Measurements from ENCODE around the gene ELN. TPM values are rescaled to one million over a fixed set of nuclear protein-coding genes. Genes with fewer than 3 reads are reported as not detected.
A peak's percentile ranks its signal among the peaks of the same experiment; 100 is the strongest.

Gene ELN
- total RNA-seq, 1 experiment from 2014 or later: 0.37 TPM

DNA sequence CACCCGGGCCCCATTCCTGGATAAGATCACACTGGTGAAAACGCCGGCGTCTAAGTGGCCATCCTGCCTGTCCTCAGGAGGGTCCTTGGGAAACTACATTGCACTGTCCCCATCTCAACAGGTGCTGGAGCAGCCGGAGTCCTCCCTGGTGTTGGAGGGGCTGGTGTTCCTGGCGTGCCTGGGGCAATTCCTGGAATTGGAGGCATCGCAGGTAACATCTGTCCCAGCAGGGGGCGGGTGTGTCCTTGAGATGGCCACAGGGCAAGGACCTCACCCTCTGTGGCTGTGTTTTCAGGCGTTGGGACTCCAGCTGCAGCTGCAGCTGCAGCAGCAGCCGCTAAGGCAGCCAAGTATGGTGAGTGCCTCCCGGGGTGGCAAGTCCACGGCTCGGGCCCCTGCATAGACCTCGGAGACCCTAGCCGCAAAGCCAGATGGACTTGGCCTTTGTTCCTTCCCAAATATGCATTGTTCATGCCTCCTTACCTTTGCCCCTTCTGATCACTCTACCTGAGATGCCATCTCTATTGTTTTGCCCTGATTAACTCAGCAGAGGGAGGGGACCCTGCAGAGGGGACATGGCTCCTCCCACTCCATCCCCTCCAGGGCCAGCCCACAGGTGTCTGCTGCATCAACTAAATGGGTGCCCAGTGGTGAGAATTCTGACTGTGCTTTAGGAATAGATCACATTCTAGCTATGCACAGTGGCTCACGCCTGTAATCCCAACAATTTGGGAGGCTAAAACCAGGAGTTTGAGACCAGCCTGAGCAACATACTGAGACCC, 23.8 kb downstream of the ELN start:
- H3K9ac ChIP-seq (ENCODE audit: extremely low read depth, insufficient read length, low read length): no peak overlapping the region
- H3K4me3 Mint-ChIP-seq: no peak overlapping the region
- TF ChIP-seq, protein P1, sequence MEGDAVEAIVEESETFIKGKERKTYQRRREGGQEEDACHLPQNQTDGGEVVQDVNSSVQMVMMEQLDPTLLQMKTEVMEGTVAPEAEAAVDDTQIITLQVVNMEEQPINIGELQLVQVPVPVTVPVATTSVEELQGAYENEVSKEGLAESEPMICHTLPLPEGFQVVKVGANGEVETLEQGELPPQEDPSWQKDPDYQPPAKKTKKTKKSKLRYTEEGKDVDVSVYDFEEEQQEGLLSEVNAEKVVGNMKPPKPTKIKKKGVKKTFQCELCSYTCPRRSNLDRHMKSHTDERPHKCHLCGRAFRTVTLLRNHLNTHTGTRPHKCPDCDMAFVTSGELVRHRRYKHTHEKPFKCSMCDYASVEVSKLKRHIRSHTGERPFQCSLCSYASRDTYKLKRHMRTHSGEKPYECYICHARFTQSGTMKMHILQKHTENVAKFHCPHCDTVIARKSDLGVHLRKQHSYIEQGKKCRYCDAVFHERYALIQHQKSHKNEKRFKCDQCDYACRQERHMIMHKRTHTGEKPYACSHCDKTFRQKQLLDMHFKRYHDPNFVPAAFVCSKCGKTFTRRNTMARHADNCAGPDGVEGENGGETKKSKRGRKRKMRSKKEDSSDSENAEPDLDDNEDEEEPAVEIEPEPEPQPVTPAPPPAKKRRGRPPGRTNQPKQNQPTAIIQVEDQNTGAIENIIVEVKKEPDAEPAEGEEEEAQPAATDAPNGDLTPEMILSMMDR (conservative IDR thresholded peaks at IDR 0.05): peak; percentile 45; the same call in 2 of the 3 replicates
- H3K4me1 Mint-ChIP-seq: peaks cover 12 to 16% of the 10 kb centered on the region in 2 experiments
- no peak overlapping the region for H4K5ac ChIP-seq (ENCODE audit: insufficient read length, low read depth, low read length)
- no peak overlapping the region for H2AFZ ChIP-seq (ENCODE audit: low read length)
- peaks cover 2% of the 10 kb centered on the region for H3K27me3 Mint-ChIP-seq (ENCODE audit: low read depth)
- H3K27ac Mint-ChIP-seq: no peak overlapping the region; a peak in 2 of 7 replicates
- DNase-seq: peak; percentile 82
- no peak overlapping the region; the same call in 1 of the 2 replicates for H3K14ac ChIP-seq (ENCODE audit: insufficient read depth, low read length)
- H3K4ac ChIP-seq (ENCODE audit: low read depth, low read length): no peak overlapping the region
- H3K27ac ChIP-seq (ENCODE audit: insufficient read length, low read depth, low read length): no peak overlapping the region
- no peaks in the 10 kb centered on the region for H3K79me2 ChIP-seq (ENCODE audit: insufficient read depth, low read length)
- H3K79me1 ChIP-seq (ENCODE audit: insufficient read depth, low read depth, low read length, poor library complexity, severe bottlenecking): no peaks in the 10 kb centered on the region
- no peak overlapping the region for H4K91ac ChIP-seq (ENCODE audit: insufficient read length, low read depth, low read length)
- H2AK5ac ChIP-seq (ENCODE audit: insufficient read length, low read length): no peak overlapping the region
- no peak overlapping the region for H3K18ac ChIP-seq (ENCODE audit: insufficient read length, low read depth, low read length)
- no peaks in the 10 kb centered on the region for H3K9me3 ChIP-seq (ENCODE audit: control insufficient read depth, low read depth, low read length)
- H3K56ac ChIP-seq (ENCODE audit: insufficient read length, low read depth, low read length): no peak overlapping the region
- WGBS (ENCODE audit: extremely low coverage, insufficient read length, low lambda C conversion rate): no CpG with 5 or more reads among the region's 16 CpGs
- no peak overlapping the region for H3K4me2 ChIP-seq (ENCODE audit: insufficient read depth, insufficient read length, low read length)
- H2BK12ac ChIP-seq (ENCODE audit: insufficient read length, low read depth, low read length): no peak overlapping the region
- H3K23me2 ChIP-seq (ENCODE audit: insufficient read length, low read depth, low read length, poor library complexity, severe bottlenecking): no peaks in the 10 kb centered on the region
- H2BK120ac ChIP-seq (ENCODE audit: low read depth, low read length, poor library complexity, severe bottlenecking): no peak overlapping the region
- H3K23ac ChIP-seq (ENCODE audit: insufficient read length, low read depth, low read length): no peak overlapping the region
- H2BK5ac ChIP-seq (ENCODE audit: insufficient read length, low read length): no peak overlapping the region
- H2BK15ac ChIP-seq (ENCODE audit: low read depth, low read length): no peak overlapping the region
- peaks cover 2% of the 10 kb centered on the region; the same call in 1 of the 2 replicates for H3K4me1 ChIP-seq (ENCODE audit: insufficient read depth, low read length)
- no peaks in the 10 kb centered on the region for H3K27me3 ChIP-seq (ENCODE audit: insufficient read depth, low read length)
- no peaks in the 10 kb centered on the region for H3K36me3 Mint-ChIP-seq (ENCODE audit: insufficient read depth in 1 of 3, low read depth in 3 of 3)
- no peaks in the 10 kb centered on the region for H4K20me1 ChIP-seq (ENCODE audit: control insufficient read depth, insufficient read depth, insufficient read length)
- no peaks in the 10 kb centered on the region for H3K9me3 Mint-ChIP-seq
- H4K8ac ChIP-seq (replicated peaks; ENCODE audit: insufficient read length, low read depth, low read length): no peak overlapping the region
- no peak overlapping the region for H2BK20ac ChIP-seq (ENCODE audit: low read depth, low read length, poor library complexity, severe bottlenecking)
- no peak overlapping the region for H3T11ph ChIP-seq (ENCODE audit: low read length)
